ENCODE data around the gene TMEM121. TPM values are rescaled to one million over a fixed set of nuclear protein-coding genes. Genes with fewer than 3 reads are reported as not detected.
"Not testable (repeated sequence)": the region's sequence is repeated elsewhere in the genome, so short reads cannot be mapped to it uniquely, and the experiment has no call there.

The TMEM121 gene
- total and polyA plus RNA-seq, 11 donors = 1.0 to 4.4 (median 1.9) TPM

DNA sequence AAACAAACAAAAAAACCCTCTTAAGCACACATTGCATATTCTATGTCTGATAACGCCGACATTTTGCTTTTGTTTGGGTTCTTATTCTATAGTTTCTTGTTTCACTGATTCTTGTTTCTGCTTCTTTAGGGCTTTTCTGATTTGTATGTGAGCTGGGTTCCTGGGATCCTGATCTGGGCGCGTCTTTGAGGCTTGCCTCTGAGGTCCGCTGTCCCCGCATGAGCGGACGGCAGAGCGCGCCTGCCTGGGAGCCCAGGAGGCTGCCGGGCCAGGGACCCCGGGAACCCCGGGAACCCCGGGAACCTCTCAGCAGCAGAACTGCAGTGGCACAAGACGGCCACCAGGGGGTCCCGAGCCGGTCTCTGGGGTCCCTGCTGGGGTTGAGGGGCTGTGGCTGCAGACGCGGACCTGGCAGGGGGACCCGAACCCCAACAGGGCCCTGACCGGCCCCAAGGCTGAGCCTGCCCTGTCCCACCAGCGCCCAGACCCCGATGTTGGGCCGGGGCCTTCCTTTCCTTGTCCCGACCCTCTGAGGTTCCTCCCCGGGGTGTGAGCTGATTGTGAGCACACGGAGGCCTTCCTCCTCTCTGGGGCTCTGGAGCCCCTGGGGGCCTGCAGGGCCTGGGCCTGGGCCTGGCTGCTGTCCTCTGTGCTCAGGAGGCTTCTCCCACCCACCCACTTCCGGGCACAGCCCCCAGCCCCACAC lies 32.2 kb downstream of the TMEM121 start:
- DNase-seq; H3K27me3 ChIP-seq; H3K36me3 ChIP-seq; H3K4me1 ChIP-seq; H3K27ac ChIP-seq; H3K4me3 ChIP-seq; H3K9me3 ChIP-seq; intact Hi-C loops (cut with DNase I): not testable (repeated sequence)
- 74 to 83% (median 77%) methylated on average over 14 to 19 of the region's 28 CpGs for WGBS, 4 donors
- peak in 2 of 4 donors; percentile 13 to 24 for ATAC-seq
- TF ChIP-seq, protein P1, sequence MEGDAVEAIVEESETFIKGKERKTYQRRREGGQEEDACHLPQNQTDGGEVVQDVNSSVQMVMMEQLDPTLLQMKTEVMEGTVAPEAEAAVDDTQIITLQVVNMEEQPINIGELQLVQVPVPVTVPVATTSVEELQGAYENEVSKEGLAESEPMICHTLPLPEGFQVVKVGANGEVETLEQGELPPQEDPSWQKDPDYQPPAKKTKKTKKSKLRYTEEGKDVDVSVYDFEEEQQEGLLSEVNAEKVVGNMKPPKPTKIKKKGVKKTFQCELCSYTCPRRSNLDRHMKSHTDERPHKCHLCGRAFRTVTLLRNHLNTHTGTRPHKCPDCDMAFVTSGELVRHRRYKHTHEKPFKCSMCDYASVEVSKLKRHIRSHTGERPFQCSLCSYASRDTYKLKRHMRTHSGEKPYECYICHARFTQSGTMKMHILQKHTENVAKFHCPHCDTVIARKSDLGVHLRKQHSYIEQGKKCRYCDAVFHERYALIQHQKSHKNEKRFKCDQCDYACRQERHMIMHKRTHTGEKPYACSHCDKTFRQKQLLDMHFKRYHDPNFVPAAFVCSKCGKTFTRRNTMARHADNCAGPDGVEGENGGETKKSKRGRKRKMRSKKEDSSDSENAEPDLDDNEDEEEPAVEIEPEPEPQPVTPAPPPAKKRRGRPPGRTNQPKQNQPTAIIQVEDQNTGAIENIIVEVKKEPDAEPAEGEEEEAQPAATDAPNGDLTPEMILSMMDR (IDR thresholded peaks at IDR 0.05) = peak; percentile 21 to 45 (median 32)

DNA sequence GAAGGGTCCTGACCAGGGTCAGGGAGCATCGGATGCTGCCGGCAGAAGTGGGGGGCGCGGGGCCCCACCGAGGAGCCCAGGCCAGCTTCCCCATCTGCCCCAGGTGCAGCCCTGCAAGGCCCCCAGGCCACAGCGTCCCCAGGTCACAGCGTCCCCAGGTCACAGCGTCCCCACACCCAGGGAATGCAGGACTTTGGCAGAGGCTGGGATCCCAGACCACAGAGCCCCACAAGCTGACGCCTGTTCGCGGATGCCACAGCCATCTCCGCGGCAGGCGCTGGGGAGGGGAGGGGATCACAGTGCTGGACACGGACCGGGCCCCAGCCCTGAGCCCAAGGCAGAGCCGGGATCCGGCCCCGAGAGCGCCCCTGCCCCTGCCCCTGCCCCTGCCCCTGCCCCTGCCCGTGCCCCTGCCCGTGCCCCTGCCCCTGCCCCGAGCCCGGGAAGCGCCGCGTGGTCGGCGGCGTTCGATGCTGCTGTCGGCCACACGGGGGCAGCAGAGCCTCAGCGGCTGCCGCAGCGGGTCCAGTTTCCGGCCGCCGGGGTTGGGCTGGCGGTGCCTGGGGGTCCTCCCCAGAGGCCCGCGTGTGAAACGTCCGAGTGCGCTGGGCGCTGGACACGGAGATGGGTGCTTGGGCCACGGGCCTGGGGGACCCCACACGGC lies 33.1 kb downstream of the TMEM121 start:
- H3K27ac ChIP-seq, H3K27me3 ChIP-seq, H3K9me3 ChIP-seq, H3K4me1 ChIP-seq, DNase-seq, H3K36me3 ChIP-seq: not testable (repeated sequence)
- intact Hi-C loops (cut with DNase I) = loop anchor here in 5 of 10 donors (10.0 kb wide), 1 partner anchor 125 kb away; no protein-coding TSS in a partner anchor
- 41 to 45% methylated on average over 14 to 18 of the region's 49 CpGs; no CpG with 5 or more reads in 2 of the 4 donors for WGBS, 4 donors
- H3K4me3 ChIP-seq = peak overlapping the region in 1 of 12 donors; percentile 15
- ATAC-seq = peak in 3 of 4 donors; percentile 23 to 74 (median 51)

- not testable (repeated sequence) for H3K4me1 ChIP-seq, H3K27me3 ChIP-seq, H3K36me3 ChIP-seq, H3K27ac ChIP-seq, H3K9me3 ChIP-seq, DNase-seq, H3K4me3 ChIP-seq
- intact Hi-C loops (cut with DNase I) = loop anchor here in 5 of 10 donors (10.0 kb wide), 1 partner anchor 125 kb away; no protein-coding TSS in a partner anchor
- ATAC-seq = peak in 3 of 4 donors; percentile 8 to 45 (median 14)
- 30 to 61% (median 47%) methylated on average over 4 to 8 of the region's 27 CpGs; no CpG with 5 or more reads in 1 of the 4 donors for WGBS, 4 donors
Observed at GRCh38 chr14:105560048-105560669, 33.8 kb downstream of the TMEM121 start.

- not testable (repeated sequence) for H3K9me3 ChIP-seq, DNase-seq, H3K4me1 ChIP-seq, H3K36me3 ChIP-seq, H3K27me3 ChIP-seq, ATAC-seq, H3K4me3 ChIP-seq, H3K27ac ChIP-seq
- 81 to 91% (median 86%) methylated on average over 7 to 8 of the region's 14 CpGs for WGBS, 4 donors
- intact Hi-C loops (cut with DNase I) = loop anchor here in 5 of 10 donors (10.0 kb wide), 1 partner anchor 123 kb away; no protein-coding TSS in a partner anchor
Observed at GRCh38 chr14:105561345-105561744, 35.0 kb downstream of the TMEM121 start.

DNA sequence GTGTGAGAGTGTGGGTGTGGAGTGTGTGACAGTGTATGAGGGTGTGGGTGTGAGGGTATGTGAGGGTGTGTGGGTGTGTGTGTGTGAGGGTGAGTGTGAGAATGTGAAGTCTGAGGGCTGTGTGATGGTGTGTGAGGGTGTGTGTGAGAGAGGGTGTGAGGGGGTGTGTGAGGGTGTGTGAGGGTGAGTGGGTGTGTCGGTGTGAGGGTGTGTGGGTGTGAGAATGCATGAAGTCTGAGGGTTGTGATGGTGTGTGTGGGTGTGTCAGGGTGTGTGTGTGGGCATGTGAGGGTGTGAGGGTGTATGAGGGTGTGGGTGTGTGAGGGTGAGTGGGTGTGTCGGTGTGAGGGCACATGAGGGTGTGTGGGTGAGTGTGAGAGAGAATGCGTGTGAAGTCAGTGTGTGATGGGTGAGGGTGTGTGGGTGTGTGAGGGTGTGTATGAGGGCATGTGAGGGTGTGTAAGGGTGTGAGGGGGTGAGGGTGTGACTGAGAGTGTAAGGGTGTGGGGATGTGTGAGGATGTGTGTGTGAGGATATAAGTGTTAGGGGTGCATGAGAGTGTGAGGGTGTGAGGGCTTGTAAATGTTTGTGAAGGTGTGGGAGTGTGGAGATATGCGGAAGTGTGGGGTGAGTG lies 36.4 kb downstream of the TMEM121 start:
- no peak overlapping the region for H3K4me3 ChIP-seq
- no peak for DNase-seq
- TF ChIP-seq, protein P1 (IDR thresholded peaks at IDR 0.05) = no peak
- no peak for TF ChIP-seq POLR2A (IDR thresholded peaks at IDR 0.05)
- intact Hi-C loops (cut with DNase I) = loop anchor here in 5 of 10 donors (10.0 kb wide), 1 partner anchor 122 kb away; no protein-coding TSS in a partner anchor
- ATAC-seq = no peak
- no peak overlapping the region for H3K27ac ChIP-seq
- H3K36me3 ChIP-seq = no peaks in the 10 kb centered on the region
- H3K27me3 ChIP-seq = no peaks in the 10 kb centered on the region
- WGBS, 4 donors = 92 to 96% (median 94%) methylated on average over 4 of the region's 4 CpGs
- H3K9me3 ChIP-seq = no peaks in the 10 kb centered on the region
- no peaks in the 10 kb centered on the region for H3K4me1 ChIP-seq

All from heart left ventricle (tissue), 16 donors.